Upper lobe of left lung (tissue), 4 donors: ENCODE results near the gene TUBB4A.

Source experiments
- CTCF ChIP-seq, 6 experiments: fragments of 450-650 bp in 4 of 6; fragments of 200-600 bp in 2 of 6; sonication (generic) in 2 of 6; IDR thresholded peaks; one replicate each; pipeline ENCODE4 v1.5.1; 2016 to 2019; ENCODE audit warnings: antibody characterized with exemption in 6 of 6
- EP300 ChIP-seq, 4 donors: sonication (generic); formaldehyde crosslinking; IDR thresholded peaks; one replicate each; pipeline ENCODE4 v1.5.1; 2017; ENCODE audit warnings: antibody characterized with exemption in 4 of 4, control low read depth in 2 of 4
- POLR2A ChIP-seq, 4 donors: fragments of 450-650 bp; IDR thresholded peaks; one replicate each; pipeline ENCODE4 v1.5.1; 2016 to 2017; ENCODE audit warnings: antibody characterized with exemption in 4 of 4, mild to moderate bottlenecking in 2 of 4
- POLR2AphosphoS5 ChIP-seq, 2 donors: sonication (generic); formaldehyde crosslinking; IDR thresholded peaks; one replicate each; pipeline ENCODE4 v1.5.1; 2017; ENCODE audit warnings: antibody characterized with exemption in 2 of 2

GRCh38 chr19:6518145-6518911, 16.2 kb upstream of the TUBB4A start:
- no peak for TF ChIP-seq CTCF (IDR thresholded peaks at IDR 0.05)
- TF ChIP-seq POLR2AphosphoS5 (IDR thresholded peaks at IDR 0.05) = no peak
- TF ChIP-seq POLR2A (IDR thresholded peaks at IDR 0.05) = no peak
- no peak for TF ChIP-seq EP300 (IDR thresholded peaks at IDR 0.05)
